Fibroblast of pulmonary artery (primary cell): Measurements from ENCODE around the gene HERC5.
A peak's percentile ranks its signal among the peaks of the same experiment; 100 is the strongest.

Experiments used
- DNase-seq: peaks from one replicate; pipeline ENCODE4 v3.0.0-alpha.2; 2010; ENCODE audit warnings: low read depth
- H3K4me3 ChIP-seq: replicated peaks from 2 replicates; pipeline ENCODE4 v1.5.1; 2011; ENCODE audit warnings: low read depth, mild to moderate bottlenecking, control low read depth, low read length, moderate library complexity
- TF ChIP-seq, protein P1 (sequence below): IDR thresholded peaks from 2 replicates; pipeline ENCODE4 v1.5.1; 2011; ENCODE audit warnings: mild to moderate bottlenecking, control low read depth, low read length, inconsistent platforms; ENCODE audit errors: missing control alignments

HERC5 gene

DNA sequence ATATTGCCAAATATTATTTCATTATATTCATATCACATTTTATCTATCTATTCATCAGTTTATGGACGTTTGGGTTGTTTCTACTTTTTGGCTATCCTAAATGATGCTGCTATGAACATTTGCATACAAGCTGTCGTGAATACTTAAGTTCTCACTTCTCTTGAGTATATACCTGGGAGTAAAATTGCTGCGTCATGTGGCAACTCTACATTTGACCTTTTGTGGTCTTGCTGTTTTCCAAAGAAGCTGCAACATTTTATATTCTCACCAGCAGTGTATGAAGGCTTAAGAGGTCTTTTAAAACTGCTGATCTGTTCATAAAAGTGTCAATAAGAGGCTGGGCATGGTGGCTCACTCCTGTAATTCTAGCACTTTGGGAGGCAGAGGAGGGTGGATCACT lies 60.9 kb downstream of the HERC5 start:
- no peak overlapping the region for H3K4me3 ChIP-seq
- DNase-seq: no peak
- TF ChIP-seq, protein P1, sequence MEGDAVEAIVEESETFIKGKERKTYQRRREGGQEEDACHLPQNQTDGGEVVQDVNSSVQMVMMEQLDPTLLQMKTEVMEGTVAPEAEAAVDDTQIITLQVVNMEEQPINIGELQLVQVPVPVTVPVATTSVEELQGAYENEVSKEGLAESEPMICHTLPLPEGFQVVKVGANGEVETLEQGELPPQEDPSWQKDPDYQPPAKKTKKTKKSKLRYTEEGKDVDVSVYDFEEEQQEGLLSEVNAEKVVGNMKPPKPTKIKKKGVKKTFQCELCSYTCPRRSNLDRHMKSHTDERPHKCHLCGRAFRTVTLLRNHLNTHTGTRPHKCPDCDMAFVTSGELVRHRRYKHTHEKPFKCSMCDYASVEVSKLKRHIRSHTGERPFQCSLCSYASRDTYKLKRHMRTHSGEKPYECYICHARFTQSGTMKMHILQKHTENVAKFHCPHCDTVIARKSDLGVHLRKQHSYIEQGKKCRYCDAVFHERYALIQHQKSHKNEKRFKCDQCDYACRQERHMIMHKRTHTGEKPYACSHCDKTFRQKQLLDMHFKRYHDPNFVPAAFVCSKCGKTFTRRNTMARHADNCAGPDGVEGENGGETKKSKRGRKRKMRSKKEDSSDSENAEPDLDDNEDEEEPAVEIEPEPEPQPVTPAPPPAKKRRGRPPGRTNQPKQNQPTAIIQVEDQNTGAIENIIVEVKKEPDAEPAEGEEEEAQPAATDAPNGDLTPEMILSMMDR: no peak

DNA sequence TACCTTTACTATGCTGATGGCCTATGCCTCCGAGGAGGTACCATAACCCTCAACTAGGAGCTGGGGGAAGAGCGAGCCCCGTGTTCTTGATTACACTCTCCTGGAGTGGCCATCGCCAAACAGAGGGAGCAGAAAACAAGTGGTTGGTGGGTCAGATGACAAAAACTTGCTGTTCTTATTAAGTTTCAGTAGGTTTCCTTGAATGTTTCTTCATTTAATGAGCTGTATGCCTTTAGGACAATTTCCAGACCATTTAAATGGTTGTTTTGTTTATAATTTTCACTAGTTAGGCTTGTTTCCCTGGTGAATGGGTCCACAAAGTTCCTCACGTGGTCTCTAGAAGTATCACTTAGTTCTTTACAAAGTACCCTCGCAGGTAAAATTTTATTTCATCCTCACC lies 62.0 kb downstream of the HERC5 start:
- no peak overlapping the region for H3K4me3 ChIP-seq
- DNase-seq: no peak
- TF ChIP-seq, protein P1: no peak

DNA sequence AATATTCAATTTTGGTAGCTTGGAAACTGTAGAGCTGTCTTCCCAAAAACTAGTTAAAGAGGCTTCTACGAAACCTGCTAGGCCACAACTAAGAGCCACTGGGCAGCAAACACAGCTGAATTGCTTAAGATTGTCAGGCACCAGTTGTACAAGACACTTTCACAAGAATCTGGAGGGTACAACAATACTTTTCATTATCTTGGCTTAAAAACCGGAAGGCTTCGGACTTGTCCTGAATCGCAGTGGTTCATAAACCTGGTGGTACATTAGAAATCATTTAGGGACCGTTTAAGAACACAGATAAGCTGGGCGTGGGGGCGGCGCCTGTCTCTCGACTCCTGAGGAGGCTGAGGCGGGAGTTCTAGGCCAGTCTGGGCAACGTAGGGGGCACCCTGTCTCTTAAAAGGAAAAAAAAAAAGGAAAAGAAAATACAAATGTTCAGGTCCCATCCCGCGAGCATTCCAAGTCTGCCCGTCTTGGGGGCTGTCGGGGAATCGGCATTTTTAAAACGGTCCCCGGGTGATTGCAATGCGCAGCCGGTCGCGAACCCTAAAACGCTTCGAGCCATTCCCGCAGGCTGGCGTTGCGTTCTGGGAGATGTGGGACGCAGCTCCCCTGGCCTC lies 65.9 kb downstream of the HERC5 start:
- TF ChIP-seq, protein P1: no peak
- DNase-seq: peak; percentile 59
- peak overlapping the region; percentile 87 for H3K4me3 ChIP-seq

DNA sequence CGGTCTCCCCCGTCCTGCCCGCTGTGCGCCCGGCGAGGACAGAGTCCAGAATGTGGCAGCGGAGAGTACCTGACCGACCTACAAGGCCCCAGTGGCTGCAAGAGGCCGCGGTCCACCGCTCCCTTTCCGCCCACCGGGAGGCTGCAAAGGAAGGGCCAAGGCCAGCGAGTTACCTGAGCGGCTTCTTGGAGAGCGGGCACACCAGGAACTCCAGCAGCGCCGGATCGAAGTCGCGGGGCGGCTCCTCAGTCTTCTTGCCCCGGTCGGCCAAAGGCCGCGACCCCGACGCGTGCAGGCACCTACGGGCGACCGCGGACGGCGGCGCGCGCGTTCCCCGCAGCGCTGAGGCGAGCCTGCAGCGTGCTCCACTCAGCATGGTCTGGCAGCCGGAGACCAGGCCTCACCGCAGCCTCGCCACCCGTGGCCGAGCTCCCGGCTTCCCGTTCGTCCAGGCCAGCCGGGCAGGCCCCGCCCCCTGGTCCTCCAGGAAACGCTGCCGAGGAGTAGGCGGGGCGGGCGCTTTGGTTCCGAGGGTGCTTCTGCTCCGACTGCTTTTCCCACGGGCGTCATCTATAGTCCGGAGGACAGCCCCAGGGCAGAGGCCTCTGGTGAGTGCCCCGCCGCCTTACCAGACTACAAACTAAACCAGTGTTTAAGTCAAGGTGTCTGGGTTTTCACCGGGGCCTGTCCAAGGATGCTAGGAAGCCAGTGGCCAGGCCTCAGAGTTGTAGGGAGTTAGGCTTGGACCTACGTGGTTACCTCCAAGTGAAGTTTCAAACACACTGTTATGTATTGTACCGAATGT lies 66.6 kb downstream of the HERC5 start, which contains the start of gene PYURF:
Gene PYURF (minus strand): TSS at position 452 of the 805 bp plus-strand sequence. CDS start 76 bp downstream, at position 376.
- peak; percentile 93 for DNase-seq
- TF ChIP-seq, protein P1: no peak
- peak within 1 kb of the TSS; percentile 87 for H3K4me3 ChIP-seq

DNA sequence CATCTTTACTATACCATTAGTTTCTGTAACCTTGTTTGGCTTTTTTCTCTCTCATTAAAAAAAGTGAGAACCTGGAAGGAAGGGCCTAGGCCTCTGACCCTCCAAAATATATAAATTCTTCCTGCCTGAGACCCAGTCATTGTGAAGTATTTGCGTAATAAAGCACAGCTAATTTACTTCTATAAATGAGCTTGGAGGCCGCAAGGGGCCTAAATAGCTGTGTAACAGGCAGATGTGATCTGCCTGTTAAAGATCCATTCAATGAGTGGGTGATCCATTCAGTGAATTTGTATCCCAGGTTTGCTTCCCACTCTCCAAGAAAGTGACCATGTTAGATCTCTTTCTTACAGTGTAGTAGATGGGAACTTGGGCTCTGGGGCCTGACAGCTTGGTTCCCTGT lies 67.3 kb downstream of the HERC5 start:
- TF ChIP-seq, protein P1: no peak
- H3K4me3 ChIP-seq: peak overlapping the region; percentile 87
- no peak for DNase-seq

DNA sequence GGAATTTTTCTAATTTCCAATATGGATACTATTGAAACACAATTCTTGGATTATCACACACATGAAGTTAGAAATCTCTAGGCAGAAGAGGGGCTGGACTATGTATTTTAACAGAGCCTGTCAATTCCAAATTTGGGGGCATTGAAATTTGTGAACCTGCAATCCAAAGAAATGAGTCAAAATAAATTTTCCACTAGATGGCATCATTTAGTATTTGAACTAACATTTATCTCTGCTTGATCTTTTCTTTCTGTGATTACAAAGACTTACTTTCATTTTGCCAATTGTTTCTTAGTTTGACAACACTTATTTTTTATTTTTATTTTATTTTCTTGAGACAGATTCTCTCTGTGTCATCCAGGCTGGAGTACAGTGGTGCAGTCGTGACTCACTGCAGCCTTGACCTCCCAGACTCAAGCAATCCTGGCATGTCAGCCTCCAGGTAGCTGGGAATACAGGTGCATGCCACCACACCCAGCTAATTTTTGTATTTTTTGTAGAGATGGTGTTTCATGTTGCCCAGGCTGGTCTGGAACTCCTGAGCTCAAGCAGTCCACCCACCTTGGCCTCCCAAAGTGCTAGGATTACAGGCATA lies 69.4 kb downstream of the HERC5 start:
- TF ChIP-seq, protein P1: no peak
- DNase-seq: peak; percentile 17
- no peak overlapping the region for H3K4me3 ChIP-seq
